ENCODE results near the gene MANSC1.
"Not testable (repeated sequence)": the region's sequence is repeated elsewhere in the genome, so short reads cannot be mapped to it uniquely, and the experiment has no call there.

The MANSC1 gene

GRCh38 chr12:12326262-12326661 is 23.8 kb downstream of the MANSC1 start:
- H3K4me3 ChIP-seq (ENCODE audit: low read depth in 1 of 2, low read length in 1 of 2), result no peak overlapping the region
- no peaks in the 10 kb centered on the region for H3K9me3 ChIP-seq
- no peaks in the 10 kb centered on the region for H3K27me3 ChIP-seq
- TF ChIP-seq CTCF (IDR thresholded peaks at IDR 0.05), result no peak
- peak overlapping the region; percentile 47 for H3K27ac ChIP-seq
- peaks cover 15 to 16% of the 10 kb centered on the region in 2 experiments for H3K4me1 ChIP-seq (ENCODE audit: control insufficient read depth in 1 of 2, insufficient read depth in 1 of 2, low read depth in 1 of 2, low read length in 1 of 2)
- peaks cover 27% of the 10 kb centered on the region for H3K36me3 ChIP-seq

DNA sequence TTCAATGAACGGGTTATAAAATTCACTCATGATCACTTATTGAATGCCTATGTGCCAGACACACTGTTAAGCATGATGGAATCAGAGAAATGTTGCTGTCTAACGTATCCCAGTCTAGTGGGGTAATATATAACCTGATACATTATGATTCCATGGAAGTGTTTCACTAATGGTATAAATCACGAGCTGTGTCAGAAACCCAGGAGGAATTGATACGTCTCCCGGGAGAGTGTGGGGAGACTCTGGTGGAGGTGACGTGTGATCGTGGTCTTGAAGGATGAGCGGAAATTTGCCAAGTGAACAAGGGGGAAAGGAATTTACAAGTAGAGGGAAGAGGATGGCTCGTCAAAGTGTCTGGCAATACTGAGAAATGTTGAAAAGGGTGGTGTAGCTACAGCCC is 26.5 kb downstream of the MANSC1 start:
- no peak for TF ChIP-seq CTCF (IDR thresholded peaks at IDR 0.05)
- H3K9me3 ChIP-seq, result no peaks in the 10 kb centered on the region
- H3K27ac ChIP-seq, result no peak overlapping the region
- no peaks in the 10 kb centered on the region for H3K27me3 ChIP-seq
- peaks cover 5% of the 10 kb centered on the region for H3K36me3 ChIP-seq
- H3K4me3 ChIP-seq (ENCODE audit: low read depth in 1 of 2, low read length in 1 of 2), result no peak overlapping the region
- peaks cover 15 to 16% of the 10 kb centered on the region in 2 experiments for H3K4me1 ChIP-seq (ENCODE audit: control insufficient read depth in 1 of 2, insufficient read depth in 1 of 2, low read depth in 1 of 2, low read length in 1 of 2)

- Histone ChIP-seq H3K4me1 (ENCODE audit: control insufficient read depth in 1 of 2, insufficient read depth in 1 of 2, low read depth in 1 of 2, low read length in 1 of 2) (peaks cover 12 to 13% of the 10 kb centered on the region in 2 experiments), H3K27me3 (no peaks in the 10 kb centered on the region), H3K4me3 (ENCODE audit: low read depth in 1 of 2, low read length in 1 of 2) (no peak overlapping the region), H3K36me3 (peaks cover 5% of the 10 kb centered on the region), H3K27ac (no peak overlapping the region), H3K9me3 (no peaks in the 10 kb centered on the region)
- no peak for TF ChIP-seq CTCF (IDR thresholded peaks at IDR 0.05)
Observed at GRCh38 chr12:12323118-12323517, 26.9 kb downstream of the MANSC1 start.

DNA sequence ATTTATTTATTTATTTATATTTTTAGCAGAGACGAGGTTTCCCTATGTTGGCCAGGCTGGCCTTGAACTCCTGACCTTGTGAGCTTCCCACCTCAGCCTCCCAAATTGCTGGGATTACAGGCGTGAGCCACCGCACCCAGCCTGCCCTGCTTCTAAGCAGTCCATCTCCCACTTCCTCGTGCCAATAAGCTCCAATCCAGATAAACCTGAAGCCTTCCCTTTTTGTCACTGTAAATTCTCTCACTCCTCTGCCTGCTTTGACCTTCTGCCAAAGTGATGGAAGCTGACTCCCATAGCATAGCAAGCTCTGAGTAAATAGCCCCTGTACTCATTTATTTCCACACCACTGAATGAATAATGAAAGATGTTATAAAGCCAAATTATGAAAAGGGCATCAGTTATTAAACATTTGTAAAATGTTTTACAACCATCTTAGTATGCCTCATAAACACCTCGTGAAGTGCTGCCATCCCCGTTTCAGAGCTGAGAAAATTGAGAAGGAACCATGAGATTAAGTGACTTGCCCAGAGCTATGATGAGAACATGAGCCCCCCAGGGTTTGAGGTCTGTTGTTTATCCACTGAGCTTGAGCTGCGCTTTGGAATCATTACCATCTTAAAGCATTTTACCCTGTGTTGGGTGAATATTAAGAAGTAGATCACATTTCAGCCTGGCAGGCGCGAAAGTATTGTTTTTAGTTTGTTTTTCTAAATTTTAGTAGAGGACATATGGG is 30.4 kb downstream of the MANSC1 start:
- no peak overlapping the region for H3K4me3 ChIP-seq (ENCODE audit: low read depth in 1 of 2, low read length in 1 of 2)

DNA sequence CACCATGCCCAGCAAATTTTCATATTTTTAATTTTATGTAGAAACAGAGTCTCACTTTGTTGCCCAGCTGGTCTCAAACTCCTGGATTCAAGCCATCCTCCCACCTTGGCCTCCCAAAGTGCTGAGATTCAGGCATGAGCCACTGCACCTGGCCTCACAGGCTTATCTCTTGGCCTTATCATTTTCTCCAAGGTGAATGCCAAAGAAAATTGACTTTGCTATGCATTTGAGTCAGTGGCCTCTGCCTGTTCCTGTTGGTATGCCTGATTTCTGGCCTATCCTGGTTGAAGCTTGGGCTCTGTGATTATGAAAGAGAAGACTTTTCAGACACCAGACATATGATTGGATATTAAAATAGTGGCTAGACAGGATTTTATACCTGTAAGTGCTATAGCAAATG is 34.2 kb downstream of the MANSC1 start:
- H3K9me3 ChIP-seq, result no peaks in the 10 kb centered on the region
- no peak overlapping the region for H3K27ac ChIP-seq
- TF ChIP-seq CTCF (IDR thresholded peaks at IDR 0.05), result no peak
- H3K36me3 ChIP-seq, result peaks cover 4% of the 10 kb centered on the region
- H3K4me1 ChIP-seq (ENCODE audit: control insufficient read depth in 1 of 2, insufficient read depth in 1 of 2, low read depth in 1 of 2, low read length in 1 of 2), result no peaks in the 10 kb centered on the region
- no peak overlapping the region for H3K4me3 ChIP-seq (ENCODE audit: low read depth in 1 of 2, low read length in 1 of 2)
- no peaks in the 10 kb centered on the region for H3K27me3 ChIP-seq

More for the DNA sequence above, 30.4 kb downstream of the MANSC1 start:
- no peak overlapping the region for H3K27ac ChIP-seq
- no peaks in the 10 kb centered on the region for H3K27me3 ChIP-seq
- TF ChIP-seq CTCF (IDR thresholded peaks at IDR 0.05), result no peak
- peaks cover 5% of the 10 kb centered on the region for H3K36me3 ChIP-seq
- no peaks in the 10 kb centered on the region for H3K9me3 ChIP-seq
- no peaks in the 10 kb centered on the region for H3K4me1 ChIP-seq (ENCODE audit: control insufficient read depth in 1 of 2, insufficient read depth in 1 of 2, low read depth in 1 of 2, low read length in 1 of 2)

GRCh38 chr12:12310695-12311094 is 39.3 kb downstream of the MANSC1 start:
- not testable (repeated sequence) for H3K36me3 ChIP-seq; H3K4me3 ChIP-seq (ENCODE audit: low read depth in 1 of 2, low read length in 1 of 2); H3K9me3 ChIP-seq; H3K4me1 ChIP-seq (ENCODE audit: control insufficient read depth in 1 of 2, insufficient read depth in 1 of 2, low read depth in 1 of 2, low read length in 1 of 2); H3K27ac ChIP-seq; H3K27me3 ChIP-seq
